NCI-H748 treated with DMSO at 0.1 percent for 48 hours (cell line): Measurements from ENCODE around the gene CORO1C.

ENCODE experiments used
- DNase-seq: peaks from one replicate; lab custom pipeline; 2025; lab: John Stamatoyannopoulos, UW

The CORO1C gene

DNA sequence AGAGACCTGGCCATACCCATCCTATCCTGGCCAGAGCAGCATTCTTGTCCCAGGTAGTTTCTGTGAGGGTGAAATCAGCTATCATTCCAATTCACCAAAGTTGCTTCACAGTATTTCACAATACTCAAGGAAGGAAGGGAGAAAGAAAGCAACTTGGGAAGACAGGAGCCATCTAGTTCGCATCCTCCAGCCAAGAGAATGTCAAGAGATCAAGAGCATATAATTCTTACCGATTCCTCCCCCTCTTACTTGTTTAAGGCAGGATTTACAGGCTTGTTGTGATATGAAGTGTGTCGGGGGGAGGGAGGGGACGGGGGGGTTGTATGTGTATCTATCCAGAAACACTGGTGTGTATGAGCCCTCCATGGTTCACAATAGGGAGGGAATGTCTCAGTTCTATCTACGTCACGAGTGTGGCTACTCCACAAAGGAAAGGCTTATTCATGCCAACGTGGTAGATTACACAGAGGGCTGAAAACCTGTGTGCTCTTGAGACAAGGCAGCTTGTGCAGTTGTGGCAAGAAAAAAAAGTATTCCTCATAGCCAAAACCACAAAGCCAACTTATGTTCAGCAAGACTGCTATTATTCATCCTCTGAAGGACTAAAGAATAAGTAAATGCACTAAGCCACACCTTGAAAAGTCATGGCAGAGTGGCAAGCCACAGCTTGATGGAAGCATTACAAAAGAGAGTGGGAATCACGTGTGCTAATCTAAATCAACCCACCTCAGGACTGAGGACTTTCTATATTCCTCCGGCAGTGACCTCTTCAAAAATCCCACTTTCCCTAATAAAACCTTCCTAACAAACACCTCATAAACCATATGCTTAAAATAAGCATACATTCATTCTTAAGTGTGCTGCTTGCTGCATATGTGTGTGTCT is 35.0 kb downstream of the CORO1C start:
- no peak for DNase-seq

DNA sequence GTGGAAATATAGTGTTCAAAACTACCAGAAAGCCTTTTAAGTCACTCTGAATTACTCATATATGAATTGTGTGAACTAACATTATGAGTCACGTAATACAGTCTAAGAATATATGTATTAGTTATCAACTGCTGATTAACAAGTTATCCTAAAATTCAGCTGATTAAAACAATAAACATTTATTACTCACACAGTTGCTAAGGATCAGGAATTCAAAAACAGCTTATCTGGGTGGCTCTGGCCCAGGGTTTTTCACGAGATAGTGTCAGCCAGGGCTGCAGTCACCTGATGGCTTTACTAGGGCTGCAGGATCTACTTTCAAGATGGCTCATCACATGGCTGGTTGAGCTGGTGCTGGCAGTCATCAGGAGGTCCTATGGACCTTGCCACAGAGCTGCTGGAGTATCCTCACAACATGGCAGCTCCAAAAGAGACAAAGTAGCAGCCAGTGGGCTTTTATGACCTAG is 36.5 kb downstream of the CORO1C start:
- DNase-seq, result no peak

DNA sequence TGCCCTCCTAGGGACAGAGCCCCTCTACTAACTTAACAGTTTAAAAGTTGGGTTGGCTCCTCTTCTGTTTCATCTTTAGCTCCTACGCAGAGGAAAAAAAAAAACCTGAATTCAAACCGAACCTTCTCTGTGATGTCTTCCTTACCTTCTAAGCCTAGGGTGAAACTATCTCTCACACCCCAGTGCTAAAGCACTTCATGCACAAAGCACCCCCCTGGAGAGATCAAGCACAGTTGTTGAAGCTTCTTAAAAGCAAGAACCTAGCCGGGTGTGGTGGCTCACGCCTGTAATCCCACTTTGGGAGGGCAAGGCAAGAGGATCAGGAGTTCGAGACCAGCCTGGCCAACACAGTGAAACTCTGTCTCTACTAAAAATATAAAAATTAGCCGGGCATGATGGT is 37.6 kb downstream of the CORO1C start:
- DNase-seq, result no peak

DNA sequence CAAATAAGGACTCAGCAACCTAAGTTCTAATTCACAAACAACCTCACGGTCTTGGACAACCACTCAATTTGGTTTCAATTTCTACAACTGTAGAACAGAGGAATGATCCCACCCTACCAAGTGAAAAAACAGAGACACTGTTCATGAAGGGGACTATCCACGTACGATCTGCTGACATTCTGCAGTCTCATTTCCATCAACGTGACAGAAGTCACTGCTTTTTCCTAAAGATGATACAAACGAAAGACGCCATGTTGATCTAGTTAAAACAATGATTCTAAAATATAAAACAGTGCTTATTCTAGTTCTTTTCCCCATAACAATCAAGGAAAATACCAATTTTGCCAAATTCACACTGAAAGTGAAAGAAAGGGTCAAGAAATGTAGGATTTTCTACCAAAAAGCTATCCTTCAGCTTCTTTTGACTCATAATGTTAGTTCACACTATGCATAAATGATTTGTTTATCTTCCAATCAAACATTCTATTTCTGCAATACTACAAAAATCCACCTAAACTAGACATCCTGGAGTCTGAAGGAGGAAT is 38.1 kb downstream of the CORO1C start:
- DNase-seq, result no peak

DNA sequence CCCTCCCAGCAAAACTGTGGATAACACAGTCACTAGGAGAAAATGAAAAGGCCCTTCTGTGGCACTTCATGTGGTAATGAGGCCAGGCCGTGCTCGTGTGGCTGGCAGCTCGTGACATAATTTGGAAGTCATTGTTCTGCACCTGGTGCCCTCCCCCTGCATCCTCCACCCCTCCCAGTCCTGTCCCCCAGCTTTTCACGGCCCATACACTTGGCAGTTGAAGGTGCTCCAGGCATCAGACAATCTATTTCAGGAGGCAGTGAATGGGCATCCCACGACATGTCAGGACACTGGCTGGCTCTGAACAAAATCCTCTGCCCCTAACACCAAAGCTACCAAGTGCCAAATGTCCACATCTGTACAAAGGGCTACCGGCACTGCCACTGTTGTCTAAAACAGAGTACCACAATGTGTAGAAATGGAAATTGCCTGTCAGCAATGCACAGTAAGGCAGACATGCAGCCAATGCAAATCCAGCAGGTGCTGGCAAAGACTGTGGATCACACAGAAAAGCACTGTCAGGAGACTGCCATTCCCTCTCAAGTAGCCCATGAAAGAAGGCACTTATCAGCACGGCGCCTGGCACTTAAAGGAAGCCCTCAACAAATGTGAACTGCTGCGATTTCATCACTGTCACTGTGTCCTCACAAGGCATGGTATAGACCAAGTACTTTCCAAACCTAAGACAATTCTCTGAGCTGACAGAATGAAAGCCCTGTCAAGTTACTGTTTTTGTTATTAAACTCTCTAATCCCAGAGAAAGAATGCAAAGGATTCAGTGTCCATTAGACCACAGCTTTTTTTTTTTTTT is 39.1 kb downstream of the CORO1C start:
- DNase-seq, result no peak

DNA sequence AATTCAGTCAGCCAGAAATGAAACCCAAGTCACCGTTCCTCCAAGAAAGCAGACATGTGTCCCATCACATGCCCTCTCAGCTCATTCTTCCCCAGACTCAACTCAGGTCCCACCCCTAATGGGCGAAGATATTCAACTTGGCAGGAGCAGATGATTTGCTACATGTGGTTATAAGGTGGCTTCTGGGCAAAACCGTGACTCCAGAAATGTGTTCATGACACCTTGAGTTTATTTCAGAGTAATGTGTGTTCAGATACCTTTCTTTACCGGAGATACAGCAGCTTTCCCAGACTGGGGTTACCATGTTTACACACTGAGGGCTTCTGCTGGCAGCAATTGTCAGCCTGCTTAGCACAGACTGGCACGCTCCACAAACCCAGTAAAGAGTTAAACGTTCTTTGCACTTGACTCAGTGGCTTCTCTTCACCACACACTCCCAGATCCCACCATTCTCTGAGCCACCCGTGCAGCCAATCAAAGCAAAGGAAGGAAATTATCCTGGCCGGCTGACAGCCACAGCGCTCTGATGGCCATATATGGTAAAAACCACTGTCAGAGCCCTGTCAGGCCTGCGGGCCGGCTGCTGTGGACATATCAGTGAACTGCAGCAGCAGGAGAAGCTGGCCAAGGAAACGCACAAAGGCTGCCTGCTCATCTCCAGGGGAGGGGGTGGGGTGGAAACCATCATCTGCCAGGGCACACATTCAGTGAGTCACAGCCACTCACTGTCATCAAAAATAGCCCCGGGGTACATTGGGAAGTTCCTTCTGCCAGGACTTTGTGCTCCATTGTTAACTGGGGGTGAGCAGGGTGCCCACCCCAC is 39.9 kb downstream of the CORO1C start:
- peak; percentile 84 for DNase-seq

DNA sequence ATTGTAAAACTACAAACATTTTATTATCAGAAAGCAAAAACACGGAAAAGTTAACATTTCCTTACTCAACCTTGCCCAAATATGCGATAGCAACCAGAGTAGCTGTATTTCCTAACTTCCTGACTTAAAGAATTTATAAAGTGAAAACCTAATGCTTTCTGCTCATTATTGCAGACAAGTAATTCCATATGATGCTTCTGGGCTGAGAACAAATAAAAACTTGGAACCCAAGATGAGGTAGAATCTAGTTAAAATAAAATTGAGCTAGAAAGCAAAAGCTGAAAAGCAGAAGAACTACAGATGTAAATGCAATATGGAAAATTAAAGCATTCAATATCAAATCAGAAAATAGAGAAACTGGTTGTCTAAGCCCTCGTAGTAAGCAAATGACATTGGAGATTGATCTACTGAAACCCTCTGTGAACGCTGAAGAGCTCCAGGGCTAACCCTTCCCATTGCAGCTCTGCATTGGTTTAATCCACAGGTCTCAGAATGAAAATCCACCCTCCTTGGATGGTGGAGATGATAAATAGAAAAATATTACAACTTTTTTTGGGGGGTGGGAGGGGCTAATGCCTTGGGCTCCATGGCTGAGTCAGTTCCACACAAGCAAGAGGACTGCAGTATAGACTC is 40.7 kb downstream of the CORO1C start:
- DNase-seq, result no peak

DNA sequence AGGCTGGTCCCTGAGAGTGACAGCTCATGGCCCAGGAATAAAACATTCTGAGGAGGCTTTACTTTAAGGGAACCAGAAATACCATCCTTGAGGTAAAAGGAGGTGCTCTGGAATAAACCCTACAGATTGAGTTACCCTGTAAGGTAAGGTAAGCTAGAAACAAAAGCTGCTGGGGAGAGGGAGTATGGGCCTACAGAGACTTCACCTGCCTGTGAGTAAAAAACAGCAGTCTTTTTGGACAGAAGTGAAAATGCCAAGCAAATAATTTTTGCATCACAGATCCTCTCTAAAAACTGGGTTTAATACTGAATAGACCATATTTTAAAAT is 41.2 kb downstream of the CORO1C start:
- no peak for DNase-seq

DNA sequence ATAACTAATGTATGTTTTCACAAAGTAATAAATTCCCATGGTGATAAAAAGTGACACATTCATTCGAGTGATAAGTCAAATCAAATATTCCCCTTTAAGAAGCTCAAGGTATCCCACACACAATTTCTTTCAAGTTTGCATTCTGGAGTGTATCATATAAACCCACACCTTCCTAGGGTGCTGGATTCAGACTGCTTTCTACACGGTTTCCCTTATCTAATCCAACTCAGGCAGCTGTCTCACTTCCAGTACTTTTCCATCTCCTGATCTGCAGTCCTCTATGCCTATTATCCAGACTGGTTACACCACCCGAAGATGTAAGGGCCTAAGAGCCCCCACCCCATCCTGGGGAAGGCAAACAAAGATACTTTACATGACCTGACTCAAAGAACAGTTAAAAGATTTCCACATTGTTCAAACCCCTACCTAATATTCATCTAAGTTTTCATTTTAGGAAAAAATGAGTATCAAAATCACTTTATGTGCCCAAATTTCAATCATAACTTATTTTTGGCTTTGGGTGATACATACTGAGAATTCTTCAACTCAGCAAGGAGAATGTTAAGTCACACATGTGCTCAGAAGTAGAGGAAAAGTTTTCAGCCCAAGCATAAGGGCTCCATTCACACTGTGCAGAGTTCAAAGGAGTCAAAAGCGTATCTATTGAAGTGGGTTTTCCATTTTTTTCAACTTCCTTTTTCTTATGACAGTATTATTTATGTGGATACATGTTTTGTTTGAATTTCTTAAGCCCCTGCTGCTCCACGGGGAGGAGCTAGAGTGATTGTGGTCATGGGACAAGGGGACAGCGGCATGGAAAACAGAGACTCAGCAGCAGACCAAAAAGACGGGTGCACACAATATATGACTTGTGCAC is 41.8 kb downstream of the CORO1C start:
- DNase-seq, result no peak

DNA sequence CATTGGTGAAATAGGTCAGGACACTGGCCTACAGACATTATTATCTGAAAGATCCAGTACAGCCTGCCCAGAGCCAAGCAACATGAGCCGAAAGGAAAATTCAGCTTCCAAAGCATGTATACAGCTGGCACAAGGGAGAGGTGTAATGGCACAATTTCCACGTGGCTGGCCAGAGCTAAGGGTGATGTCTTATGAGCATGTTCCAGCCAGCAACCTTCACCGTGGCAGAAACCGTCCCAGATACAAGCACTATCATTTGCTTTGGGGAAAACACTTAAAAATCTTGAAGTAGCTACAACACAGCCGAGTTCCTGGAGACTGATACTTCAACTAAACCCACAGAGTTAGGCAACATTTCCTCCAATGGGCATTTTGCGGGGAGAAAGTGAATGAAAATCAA is 44.5 kb downstream of the CORO1C start:
- DNase-seq, result no peak

DNA sequence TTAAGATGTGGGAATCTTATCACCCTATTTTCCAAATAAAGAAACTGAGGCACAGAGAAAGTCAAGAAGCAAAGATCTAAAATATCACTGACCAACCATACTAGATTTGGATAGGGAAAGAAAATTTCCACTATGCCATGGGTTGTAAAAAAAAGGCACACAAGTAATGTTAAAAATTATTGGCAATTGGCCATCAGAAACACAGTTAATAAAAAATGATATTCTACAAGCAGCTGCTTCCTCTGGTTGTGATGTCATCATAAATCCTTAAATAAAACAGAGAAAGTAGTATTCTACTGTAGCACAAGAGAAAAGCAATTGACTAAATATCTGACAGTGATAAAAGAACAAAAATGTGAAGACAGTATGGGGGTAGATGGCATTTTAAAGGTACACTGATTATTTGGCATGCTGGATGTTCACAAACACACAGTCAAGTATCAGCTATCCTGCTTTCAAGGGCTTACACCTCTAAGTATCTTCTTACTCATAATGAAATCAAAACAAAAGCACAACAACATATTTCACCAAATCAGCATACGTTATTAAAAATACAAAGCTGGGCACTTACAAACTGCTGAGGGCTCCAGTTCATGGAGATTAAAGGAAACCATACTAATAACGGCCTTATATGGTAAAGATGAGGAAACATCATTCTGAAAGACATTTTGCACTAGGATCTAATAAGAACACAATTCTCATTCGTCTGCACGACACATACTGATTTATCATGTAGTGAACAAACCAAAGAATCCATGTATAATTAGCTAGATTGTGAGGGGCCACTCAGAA is 45.7 kb downstream of the CORO1C start:
- DNase-seq, result no peak

DNA sequence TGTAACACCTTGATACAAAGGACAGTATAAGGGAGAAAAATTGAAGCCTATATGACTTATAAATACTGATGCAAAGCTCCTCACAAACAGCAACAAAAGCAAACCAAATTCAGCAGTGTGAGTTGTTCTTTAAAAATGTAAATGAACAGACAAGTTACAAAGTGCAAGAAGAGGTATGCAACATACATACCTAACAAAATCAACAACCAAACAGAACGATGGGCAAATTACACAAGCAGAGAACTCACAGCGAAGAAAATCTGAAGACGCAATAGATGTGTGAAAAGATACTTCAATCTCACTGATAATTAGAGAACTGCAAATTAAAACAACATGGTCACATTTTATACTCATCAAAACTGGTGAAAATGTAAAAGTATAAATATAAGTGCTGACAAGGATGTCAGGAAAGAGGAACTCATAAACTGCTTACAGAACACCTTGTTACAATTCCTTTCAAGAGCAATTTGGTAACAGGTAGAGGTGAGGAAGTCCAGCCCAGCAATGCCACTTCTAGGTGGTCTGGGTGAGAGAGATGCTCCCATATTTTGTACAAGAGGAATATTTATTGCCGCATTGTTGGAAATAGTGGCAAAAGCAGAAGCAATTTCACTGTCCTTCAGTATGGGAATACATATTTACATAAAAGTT is 47.3 kb downstream of the CORO1C start:
- no peak for DNase-seq

DNA sequence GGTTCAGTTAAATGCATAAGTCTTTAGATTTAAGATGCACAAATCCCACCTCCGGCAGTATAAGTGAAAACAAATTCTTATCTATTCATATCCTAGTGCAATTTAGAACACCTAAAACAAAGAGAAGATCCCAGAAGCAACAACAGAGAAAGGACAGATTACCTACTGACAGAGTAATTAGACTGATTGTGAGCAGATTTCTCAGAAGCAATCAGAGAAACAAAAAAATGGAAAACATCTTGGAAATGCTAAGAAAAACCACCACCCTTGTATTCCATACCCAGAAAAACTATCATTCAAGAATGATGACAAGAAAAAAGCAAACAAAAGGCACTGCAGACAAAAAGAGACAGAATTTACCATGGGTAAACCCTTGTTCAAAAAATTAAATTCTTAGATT is 50.0 kb downstream of the CORO1C start:
- no peak for DNase-seq

DNA sequence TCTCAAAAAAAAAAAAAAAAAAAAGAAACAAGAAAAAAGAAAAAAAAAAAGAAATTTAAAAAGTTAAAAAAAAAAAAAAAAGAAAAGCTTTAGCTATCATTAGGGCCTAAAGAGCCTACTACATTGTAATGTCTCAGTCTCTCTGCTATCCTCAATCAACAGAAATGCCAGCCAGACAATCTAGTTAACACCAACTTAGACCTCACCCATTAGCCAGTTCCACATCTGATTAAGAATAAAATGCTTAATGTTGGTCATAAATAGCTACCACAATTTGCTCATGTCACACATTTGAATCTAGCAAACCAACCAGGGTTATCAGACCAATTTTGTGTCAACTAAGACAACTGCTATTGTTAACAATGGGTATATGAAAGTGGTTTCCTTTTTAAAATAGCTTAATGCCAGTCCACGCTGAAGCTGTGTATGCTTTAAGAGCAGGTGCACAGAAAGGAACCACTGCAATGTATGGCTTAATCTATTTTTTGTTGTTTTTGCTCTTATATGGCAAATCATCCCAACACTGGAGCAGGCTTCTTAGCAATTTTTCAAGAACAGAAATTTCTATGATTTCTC is 52.1 kb downstream of the CORO1C start:
- DNase-seq, result no peak

DNA sequence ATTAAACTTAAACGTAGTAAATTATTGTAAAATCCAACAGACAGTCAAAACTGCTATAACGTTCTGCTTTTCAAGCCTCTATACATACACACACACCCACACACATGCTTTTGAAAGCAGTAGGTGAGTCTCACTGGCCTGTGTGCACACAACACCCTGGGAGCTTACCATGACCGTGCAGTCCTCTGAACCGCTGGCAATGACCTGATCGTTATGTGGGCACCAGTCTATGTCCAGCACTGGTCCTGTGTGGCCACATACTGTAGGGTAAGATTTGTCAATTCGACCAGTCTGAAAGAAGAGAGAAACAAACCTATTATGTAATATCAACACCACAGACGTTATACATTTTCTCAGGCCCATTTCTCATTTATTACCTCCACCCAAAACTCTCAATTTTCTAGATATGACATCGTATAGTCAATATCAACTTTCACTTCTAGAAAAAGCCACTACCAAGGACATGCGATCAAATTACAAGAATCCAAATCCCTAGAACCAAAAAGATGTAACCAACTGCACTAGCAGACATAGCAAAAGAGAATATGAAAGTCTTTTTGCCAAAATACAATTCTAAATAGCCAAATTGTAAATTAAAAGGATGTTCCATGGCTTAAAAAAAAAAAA is 53.1 kb downstream of the CORO1C start:
- DNase-seq, result no peak

DNA sequence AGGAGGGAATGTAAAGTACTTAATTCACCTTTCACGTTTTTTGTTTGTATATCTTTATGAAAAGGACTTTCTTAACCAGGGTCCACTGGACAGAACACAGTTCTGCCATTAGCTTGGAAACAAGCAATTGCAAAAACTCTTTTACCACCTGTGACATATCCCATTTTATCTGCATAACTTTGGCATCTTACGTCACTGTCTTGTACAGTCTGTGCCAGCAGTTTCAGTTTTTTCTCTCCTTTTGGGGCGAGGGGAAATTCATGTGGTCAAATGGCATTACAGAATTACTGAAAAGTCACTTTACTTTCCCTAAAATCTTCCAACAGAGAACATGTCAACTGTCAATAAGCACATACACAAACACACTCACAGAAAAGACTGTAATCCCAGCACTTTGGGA is 53.9 kb downstream of the CORO1C start:
- DNase-seq, result no peak

DNA sequence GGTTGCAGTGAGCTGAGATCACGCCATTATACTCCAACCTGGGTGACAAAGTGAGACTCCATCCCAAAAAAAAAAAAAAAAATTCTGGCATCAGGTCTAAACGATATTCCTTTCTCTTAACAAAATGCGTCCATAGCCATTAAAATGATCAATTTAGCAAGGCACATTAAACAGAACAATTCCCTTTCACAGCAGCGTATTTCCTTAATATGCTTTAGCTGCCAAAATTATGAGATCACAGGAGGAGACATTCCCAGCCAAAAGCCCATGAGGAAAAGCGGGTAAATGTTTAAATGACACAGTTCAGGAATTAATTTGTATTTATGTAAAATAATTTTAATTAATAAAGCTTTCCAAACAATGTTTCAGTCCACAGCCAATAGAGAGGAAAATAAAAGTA is 54.6 kb downstream of the CORO1C start:
- no peak for DNase-seq

DNA sequence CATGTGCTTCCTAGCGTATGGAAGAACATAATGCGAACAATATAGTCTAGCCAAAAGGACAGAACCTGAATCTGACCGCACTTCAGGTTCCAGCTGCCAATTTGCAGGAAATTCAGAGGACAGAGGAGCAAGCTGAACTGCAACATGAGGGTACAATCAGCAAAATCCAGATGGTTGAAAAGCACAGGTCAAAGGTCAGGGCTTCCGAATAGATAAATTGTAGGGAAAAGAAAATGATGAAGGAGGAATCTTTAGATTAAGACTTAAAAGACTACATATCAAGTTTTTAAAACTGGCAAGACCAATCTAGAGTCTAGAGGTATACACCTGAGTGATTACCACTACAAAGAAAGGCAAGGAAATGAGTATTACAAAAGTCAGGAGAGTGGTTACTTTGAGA is 55.5 kb downstream of the CORO1C start:
- no peak for DNase-seq

DNA sequence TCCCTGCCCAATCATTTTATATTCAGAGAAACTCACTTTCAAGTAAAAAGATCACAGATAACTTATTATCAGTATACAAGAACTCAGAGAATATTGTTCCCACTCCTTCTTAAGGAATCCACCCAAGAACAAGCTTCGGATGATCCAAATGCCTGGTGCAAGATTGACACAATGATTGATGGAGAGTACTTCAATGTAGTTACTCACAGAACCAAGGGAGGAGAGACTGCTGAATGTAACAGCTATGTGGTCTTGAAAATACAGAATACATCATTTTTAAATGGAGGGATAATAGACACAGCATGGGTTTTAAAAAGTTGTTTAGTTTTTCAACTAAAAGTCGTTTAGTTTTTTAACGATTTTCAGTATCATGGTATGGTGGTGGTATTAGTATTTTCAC is 59.3 kb downstream of the CORO1C start:
- no peak for DNase-seq
